Measurements from ENCODE around the gene ST6GALNAC5.
"Not testable (repeated sequence)": the region's sequence is repeated elsewhere in the genome, so short reads cannot be mapped to it uniquely, and the experiment has no call there.

The ST6GALNAC5 gene

GRCh38 chr1:76939050-76939816 lies 72.0 kb downstream of the ST6GALNAC5 start:
- DNase-seq: no peak

- DNase-seq: no peak
Measured at GRCh38 chr1:76939817-76940216, 72.5 kb downstream of the ST6GALNAC5 start.

DNA sequence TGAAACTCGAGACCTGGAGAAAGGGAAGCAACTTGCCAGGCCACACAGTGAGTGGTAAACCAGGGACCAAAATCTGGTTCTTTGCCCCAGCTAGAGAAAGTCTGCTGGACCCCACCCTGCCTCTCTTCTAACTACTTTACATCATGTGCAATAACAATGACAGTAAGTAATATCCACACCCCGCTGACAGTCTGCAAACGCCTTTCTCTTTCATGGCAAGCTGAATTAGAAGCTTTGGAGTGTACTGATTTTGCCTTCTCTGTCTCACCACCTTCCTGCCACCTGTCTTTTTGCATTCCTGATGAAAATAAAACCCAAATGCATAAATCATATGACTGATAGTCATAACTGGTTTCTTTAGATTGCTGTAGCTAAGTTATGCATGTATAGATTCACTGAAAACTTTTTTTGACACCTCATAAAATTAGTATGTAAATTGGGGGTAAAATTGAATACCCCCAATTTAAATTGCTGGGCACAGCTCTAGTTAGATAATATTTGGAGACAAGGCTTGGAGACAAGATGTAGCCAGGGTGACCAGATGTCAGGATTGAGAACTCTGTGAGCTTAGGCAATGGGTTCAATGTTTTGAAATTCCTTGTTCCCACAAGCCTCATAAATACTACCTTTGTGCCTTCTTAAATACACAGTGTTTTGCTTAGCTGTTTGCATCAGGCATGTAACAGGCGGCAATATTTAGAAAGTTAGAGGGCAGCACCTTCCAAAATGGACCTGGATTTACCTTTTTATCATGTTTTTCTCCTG lies 73.5 kb downstream of the ST6GALNAC5 start:
- no peak for DNase-seq

- no peak for DNase-seq
Measured at GRCh38 chr1:76942549-76942948, 75.3 kb downstream of the ST6GALNAC5 start.

GRCh38 chr1:76944942-76945341 lies 77.7 kb downstream of the ST6GALNAC5 start:
- DNase-seq: no peak

DNA sequence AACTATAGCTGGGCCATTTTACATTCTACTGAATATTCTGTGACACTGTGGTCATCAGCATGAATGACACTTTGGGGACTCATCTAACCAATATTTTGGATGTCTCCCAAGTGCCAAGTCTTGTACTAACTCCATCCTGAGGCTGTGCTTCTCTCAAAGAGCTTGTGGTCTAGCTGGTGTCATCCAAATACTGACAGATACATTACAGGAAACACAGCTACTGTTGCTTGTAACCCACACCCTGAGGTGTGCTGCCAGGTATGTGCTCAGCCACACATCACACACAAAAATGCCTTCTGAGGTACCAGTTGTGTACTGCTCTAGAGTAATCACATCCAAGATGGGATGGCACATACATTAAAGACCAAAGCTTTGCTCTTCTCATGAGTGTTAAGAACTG lies 81.6 kb downstream of the ST6GALNAC5 start:
- no peak for DNase-seq

DNA sequence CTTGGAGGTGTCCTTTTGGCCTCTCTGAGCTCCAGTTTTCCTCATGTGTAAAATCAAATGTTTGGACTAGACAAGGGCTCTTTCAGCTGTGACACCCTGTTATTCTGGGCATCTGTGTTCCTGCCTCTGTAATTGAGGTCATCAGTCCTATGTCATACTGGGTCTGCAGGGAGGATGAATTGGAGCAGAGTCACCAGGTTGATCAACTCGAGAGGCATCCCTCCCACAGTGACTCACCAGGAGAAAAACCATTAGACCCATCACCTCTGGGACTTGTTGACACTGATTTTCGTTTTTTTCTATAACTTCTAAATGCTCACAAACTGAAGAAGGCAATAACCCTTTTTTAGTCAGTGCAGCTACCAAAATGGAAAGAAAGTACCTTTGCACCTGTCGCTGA lies 82.2 kb downstream of the ST6GALNAC5 start:
- no peak for DNase-seq

DNA sequence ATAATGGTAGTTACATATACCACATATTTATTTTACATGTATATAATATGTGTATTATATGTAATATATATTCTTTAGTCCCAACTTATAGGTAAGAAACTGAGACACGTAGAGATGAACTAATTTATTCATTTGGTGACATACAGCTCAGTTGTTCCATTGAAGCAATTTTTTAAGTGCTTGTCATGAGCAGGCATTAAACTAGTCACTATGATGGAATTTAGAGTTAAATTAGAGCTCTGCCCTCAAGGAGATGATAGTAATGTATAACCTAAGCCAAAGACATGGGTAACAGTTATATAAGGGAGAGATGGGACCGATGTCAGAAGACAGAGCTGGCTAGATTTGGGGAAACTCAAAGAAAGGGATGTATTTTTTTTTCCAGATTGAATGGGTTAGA lies 83.0 kb downstream of the ST6GALNAC5 start:
- DNase-seq: no peak

GRCh38 chr1:76951153-76951552 lies 83.9 kb downstream of the ST6GALNAC5 start:
- DNase-seq: no peak

GRCh38 chr1:76955652-76956051 lies 88.4 kb downstream of the ST6GALNAC5 start:
- DNase-seq: no peak

GRCh38 chr1:76957961-76958360 lies 90.7 kb downstream of the ST6GALNAC5 start:
- no peak for DNase-seq

- no peak for DNase-seq
Measured at GRCh38 chr1:76958828-76959227, 91.5 kb downstream of the ST6GALNAC5 start.

DNA sequence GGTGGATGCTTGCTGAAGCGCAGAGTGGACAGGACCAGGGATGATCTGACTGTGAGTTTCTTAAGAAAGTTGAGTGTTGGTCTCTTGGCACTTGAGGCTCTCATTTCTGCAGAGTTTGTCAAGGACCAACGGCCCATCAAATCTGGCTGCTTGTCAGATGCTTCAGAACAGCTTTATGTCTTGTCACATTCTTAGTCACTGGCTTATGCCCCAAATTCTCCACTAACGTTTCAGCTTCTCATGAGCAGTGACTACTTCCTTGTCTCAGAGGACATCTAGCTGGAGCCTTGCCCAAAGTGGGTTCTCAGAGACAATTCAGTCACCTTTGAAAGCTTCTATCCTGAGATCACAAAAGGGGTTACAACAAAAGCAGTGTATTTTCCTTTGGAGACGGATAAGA lies 92.3 kb downstream of the ST6GALNAC5 start:
- DNase-seq: no peak

GRCh38 chr1:76961181-76961819 lies 94.0 kb downstream of the ST6GALNAC5 start:
- DNase-seq: no peak

DNA sequence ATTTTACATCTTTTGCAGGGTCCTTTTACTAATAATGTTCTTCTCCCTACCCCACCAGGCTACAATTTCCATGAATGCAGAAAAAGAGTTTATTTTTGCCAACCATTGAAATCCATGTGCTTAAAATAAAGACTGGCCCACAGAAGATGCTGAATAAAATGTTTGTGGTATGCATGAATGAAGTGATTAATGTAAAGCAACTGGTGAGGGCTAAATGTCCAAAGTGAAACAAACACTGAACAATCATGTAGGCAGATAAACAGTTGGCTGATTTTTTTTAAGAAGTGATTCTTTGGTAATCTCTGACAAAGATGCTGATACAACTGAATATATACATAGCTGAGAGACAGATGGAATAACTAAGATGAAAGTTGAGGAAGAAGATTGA lies 94.5 kb downstream of the ST6GALNAC5 start:
- DNase-seq: no peak

DNA sequence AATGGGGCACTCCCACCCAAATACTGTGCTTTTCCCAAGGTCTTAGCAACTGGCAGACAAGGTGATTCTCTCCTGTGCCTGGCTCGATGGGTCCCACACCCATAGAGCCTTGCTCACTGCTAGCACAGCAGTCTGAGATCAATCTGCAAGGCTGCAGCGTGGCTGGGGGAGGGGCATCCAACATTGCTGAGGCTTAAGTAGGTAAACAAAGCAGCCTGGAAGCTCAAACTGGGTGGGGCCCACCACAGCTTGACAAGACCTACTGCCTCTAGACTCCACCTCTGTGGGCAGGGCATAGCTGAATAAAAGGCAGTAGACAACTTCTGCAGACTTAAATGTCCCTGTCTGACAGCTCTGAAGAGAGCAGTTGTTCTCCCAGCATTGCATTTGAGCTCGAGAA lies 114.0 kb downstream of the ST6GALNAC5 start:
- DNase-seq: not testable (repeated sequence)

GRCh38 chr1:76989976-76990375 lies 122.7 kb downstream of the ST6GALNAC5 start:
- no peak for DNase-seq

DNA sequence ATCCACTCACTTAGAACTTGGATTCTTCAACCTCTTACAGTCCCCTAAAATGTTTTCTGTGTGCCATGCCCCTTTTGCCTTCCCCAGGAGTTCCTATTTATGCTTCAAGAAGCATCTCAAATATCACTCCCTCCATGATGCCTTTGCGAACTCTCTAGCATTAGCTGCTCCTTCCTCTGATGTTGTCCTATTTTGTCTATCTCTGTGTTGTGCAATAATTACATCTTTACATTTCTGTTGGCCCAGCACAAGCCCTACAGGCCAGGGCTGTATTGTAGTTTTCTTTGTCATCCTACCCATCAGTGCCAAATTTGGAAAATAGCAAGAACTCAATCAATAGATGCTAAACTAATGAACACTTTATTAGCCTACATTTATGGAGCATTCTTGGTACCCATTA lies 125.8 kb downstream of the ST6GALNAC5 start:
- no peak for DNase-seq

DNA sequence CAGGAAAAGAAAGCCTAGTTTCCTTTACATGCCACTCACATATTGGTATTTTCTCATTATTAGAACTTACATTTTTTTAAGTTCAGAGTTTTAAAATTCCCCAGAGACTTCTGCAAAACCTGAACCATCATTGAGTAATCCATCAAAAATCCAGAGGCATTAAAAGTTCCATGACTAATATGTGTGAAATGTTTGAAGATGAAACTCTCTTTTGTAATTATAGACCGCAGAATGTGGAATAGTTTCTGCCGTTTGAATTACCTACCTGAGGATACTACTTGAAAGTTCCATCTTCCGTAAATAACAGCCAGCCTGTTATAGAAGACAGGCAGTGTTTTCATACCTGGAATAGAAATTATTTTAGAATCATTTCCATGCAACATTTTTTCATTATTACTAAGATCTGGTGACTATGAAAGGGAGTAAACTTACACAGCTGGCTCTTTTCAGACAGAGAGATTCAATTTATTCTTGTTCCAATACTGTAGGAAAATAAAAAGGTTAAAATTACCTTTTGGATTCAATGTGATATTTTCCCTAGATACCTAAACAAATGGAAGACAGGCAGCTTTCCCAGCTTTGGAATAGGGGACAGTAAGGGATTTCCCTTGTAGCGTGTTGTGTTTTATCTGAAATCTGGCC lies 131.4 kb downstream of the ST6GALNAC5 start:
- DNase-seq: no peak

DNA sequence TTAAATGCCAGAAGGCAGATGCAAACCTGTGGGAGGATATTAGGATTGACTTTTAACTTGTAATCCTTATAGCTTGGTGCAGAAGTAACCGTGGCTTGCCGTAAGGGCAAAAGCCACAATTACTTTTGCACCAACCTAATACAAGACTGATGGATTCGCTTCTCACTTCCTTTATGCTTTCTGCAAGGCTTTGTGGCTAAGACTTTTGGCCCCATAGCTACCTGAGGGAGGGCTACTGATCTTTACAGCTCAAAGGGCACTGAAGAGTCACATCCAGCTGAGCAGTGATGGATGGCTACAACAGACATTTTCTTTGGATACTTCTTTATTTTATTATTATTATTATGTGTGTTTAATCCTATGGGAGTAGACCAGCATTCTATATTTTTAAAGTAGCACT lies 140.4 kb downstream of the ST6GALNAC5 start:
- DNase-seq: no peak

DNA sequence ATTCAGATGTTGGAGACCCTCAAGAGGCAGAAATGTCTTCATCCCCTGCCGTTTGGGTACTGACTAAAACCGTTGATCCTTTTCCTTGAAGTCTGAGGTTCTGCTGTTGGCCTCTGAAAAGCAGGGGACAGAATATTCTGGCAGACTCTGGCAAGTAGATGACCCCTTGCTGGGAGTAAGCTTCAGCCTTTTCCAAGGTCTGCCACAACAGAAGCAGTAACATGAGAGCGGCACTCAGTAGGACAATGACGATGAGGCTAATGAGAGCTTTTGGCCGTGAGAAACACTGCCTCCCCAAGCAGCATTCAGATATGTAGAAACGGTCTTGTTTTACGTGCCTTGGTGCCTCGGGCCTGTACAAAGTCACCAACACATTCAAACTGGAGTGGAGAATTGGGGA lies 143.7 kb downstream of the ST6GALNAC5 start:
- DNase-seq: no peak

DNA sequence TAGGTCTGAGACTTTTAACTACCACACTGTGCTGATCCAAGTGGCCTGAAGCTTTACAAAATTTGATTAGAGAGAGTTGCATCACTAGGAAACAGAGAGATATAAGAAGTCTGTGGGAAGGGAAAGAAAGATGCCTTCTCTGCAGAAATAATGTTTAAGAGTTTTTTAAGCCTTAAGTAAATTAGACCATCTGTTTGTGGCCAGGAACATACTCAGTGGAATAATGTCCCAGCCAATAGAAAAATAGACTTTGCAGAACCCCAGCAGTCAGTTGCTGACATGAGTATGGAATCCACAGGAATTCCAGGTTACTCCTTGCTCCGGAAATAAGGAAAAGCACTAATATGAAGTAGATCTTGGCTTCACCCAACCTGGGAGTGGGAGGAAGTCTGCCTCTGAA lies 144.8 kb downstream of the ST6GALNAC5 start:
- DNase-seq: no peak

GRCh38 chr1:77014073-77014788 lies 147.0 kb downstream of the ST6GALNAC5 start:
- no peak for DNase-seq
